Keratinocyte (primary cell): ENCODE data around the gene TLE1. TPM values are rescaled to one million over a fixed set of nuclear protein-coding genes. Genes with fewer than 3 reads are reported as not detected.

ENCODE experiments used
- DNase-seq: peaks from one replicate; pipeline ENCODE4 v3.0.0-alpha.2; 2011; ENCODE audit warnings: low read depth, missing footprints, low spot score
- FAIRE-seq: peaks from 2 replicates; lab custom pipeline; 2011; peaks lifted over from hg19 to GRCh38; lab: Jason Lieb, UNC
- H2AFZ ChIP-seq: 2 replicates; pipeline ENCODE4 v1.6.0; 2012; ENCODE audit warnings: low read length, control low read depth, inconsistent platforms; ENCODE audit not compliant: control insufficient read depth
- H3K27ac ChIP-seq: 2 replicates; pipeline ENCODE4 v1.5.1; 2011; ENCODE audit warnings: low read length; ENCODE audit not compliant: control insufficient read depth, insufficient read depth
- H3K27me3 ChIP-seq: 3 replicates; pipeline ENCODE4 v1.6.0; 2011; ENCODE audit warnings: low read length; ENCODE audit not compliant: control insufficient read depth, insufficient read depth; ENCODE audit errors: extremely low read depth
- H3K36me3 ChIP-seq, 2 experiments: 2 replicates in 1 of 2; 3 replicates in 1 of 2; pipeline ENCODE4 v1.5.1; 2011; ENCODE audit warnings: low read length in 2 of 2, mild to moderate bottlenecking in 1 of 2; ENCODE audit not compliant: control insufficient read depth in 2 of 2, insufficient read depth in 2 of 2; ENCODE audit errors: extremely low read depth in 1 of 2
- H3K4me1 ChIP-seq: 3 replicates; pipeline ENCODE4 v1.5.1; 2011; ENCODE audit warnings: low read length; ENCODE audit not compliant: control insufficient read depth, insufficient read depth; ENCODE audit errors: extremely low read depth
- H3K4me2 ChIP-seq: 3 replicates; pipeline ENCODE4 v1.6.0; 2011; ENCODE audit warnings: low read depth, low read length; ENCODE audit not compliant: control insufficient read depth, insufficient read depth; ENCODE audit errors: extremely low read depth
- H3K4me3 ChIP-seq, 3 experiments: fragments of 200-600 bp in 1 of 3; sonication (generic) in 1 of 3; 2 replicates in 2 of 3; 3 replicates in 1 of 3; pipeline ENCODE4 v1.5.1; 2011 to 2016; ENCODE audit warnings: low read length in 3 of 3, mild to moderate bottlenecking in 3 of 3, control low read depth in 2 of 3, inconsistent platforms in 1 of 3, low read depth in 1 of 3, mixed read lengths in 1 of 3, mixed run types in 1 of 3, moderate library complexity in 1 of 3; ENCODE audit not compliant: control insufficient read depth in 2 of 3, insufficient read depth in 2 of 3; ENCODE audit errors: extremely low read depth in 1 of 3
- H3K79me2 ChIP-seq: 2 replicates; pipeline ENCODE4 v1.6.0; 2012; ENCODE audit warnings: low read length; ENCODE audit not compliant: control insufficient read depth, insufficient read depth
- H3K9ac ChIP-seq: 3 replicates; pipeline ENCODE4 v1.6.0; 2011; ENCODE audit warnings: low read length; ENCODE audit not compliant: control insufficient read depth, insufficient read depth; ENCODE audit errors: extremely low read depth
- H3K9me1 ChIP-seq: 3 replicates; pipeline ENCODE4 v1.6.0; 2011; ENCODE audit warnings: low read length; ENCODE audit not compliant: control insufficient read depth, insufficient read depth; ENCODE audit errors: extremely low read depth
- H3K9me3 ChIP-seq: 2 replicates; pipeline ENCODE4 v1.5.1; 2012; ENCODE audit warnings: low read depth, low read length; ENCODE audit not compliant: control insufficient read depth
- H4K20me1 ChIP-seq: 3 replicates; pipeline ENCODE4 v1.6.0; 2011; ENCODE audit warnings: low read length; ENCODE audit not compliant: control insufficient read depth, insufficient read depth; ENCODE audit errors: extremely low read depth
- EZH2 ChIP-seq: IDR thresholded peaks from one replicate; pipeline ENCODE4 v1.6.1; 2012; ENCODE audit warnings: inconsistent platforms, mild to moderate bottlenecking, low read length, moderate library complexity
- dilution Hi-C: fragments of 300-500 bp; cut with MboI; formaldehyde crosslinking; loops from one replicate; pipeline ENCODE4 v1.7.0; 2020; ENCODE audit warnings: low sequenced_read_pairs; ENCODE audit not compliant: extremely low pct_ligation_motif_present
- polyA plus RNA-seq, 5 experiments: library from polyadenylated mRNA; depleted of rRNA in 3 of 5; stranded (reverse) in 3 of 5; stranded (forward) in 1 of 5; unstranded in 1 of 5; fragments of >200 nt; gene quantifications; 1 replicate in 1 of 5; 2 replicates in 3 of 5; 3 replicates in 1 of 5; pipeline versions ENCODE4 v1.2.1 to v1.2.3, GENCODE V29; 2011 to 2012; ENCODE audit warnings: missing spikeins in 2 of 5, low read depth in 1 of 5, low replicate concordance in 1 of 5
- TF ChIP-seq, protein P1 (sequence below), 3 experiments: IDR thresholded peaks in 1 of 3; conservative IDR thresholded peaks in 1 of 3; optimal IDR thresholded peaks in 1 of 3; 2 replicates in 2 of 3; 3 replicates in 1 of 3; pipeline versions ENCODE3 to v1.5.1; 2011; ENCODE audit warnings: low read length in 3 of 3, mild to moderate bottlenecking in 3 of 3, moderate library complexity in 2 of 3, control low read depth in 1 of 3, inconsistent platforms in 1 of 3; ENCODE audit not compliant: insufficient read depth in 2 of 3; ENCODE audit errors: extremely low read depth in 1 of 3

Gene TLE1
- polyA plus RNA-seq, 1 donor (not counting 4 experiments of a cell fraction or from before 2014, with no cell fraction given), result 29.6 TPM

DNA sequence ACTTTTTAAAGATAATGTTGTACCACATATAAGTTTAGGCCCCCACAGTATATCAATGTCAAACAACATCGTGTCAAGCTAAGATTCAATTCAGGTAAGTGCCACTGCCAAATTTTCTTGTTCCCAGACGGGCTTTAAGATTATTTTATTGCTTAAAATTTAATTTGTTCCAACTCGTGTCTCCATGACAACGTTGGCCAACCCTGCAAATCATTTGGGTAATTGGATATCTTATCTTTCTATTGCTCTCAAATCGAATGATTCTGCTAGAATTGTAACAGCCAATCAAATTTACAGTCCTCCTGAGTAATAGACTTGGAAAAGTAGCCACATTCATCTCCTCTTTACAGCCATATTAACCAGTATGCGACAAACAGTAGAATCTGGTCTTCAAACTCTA lies 19.5 kb downstream of the TLE1 start:
- no peak for TF ChIP-seq EZH2
- TF ChIP-seq, protein P1, sequence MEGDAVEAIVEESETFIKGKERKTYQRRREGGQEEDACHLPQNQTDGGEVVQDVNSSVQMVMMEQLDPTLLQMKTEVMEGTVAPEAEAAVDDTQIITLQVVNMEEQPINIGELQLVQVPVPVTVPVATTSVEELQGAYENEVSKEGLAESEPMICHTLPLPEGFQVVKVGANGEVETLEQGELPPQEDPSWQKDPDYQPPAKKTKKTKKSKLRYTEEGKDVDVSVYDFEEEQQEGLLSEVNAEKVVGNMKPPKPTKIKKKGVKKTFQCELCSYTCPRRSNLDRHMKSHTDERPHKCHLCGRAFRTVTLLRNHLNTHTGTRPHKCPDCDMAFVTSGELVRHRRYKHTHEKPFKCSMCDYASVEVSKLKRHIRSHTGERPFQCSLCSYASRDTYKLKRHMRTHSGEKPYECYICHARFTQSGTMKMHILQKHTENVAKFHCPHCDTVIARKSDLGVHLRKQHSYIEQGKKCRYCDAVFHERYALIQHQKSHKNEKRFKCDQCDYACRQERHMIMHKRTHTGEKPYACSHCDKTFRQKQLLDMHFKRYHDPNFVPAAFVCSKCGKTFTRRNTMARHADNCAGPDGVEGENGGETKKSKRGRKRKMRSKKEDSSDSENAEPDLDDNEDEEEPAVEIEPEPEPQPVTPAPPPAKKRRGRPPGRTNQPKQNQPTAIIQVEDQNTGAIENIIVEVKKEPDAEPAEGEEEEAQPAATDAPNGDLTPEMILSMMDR (optimal IDR thresholded peaks at IDR 0.05 in 1 of 3, IDR thresholded peaks at IDR 0.05 in 1 of 3, conservative IDR thresholded peaks at IDR 0.05 in 1 of 3; ENCODE audit: extremely low read depth in 1 of 3, insufficient read depth in 2 of 3, low read length in 3 of 3), result no peak
- Histone ChIP-seq H3K9me1 (peaks cover 2% of the 10 kb centered on the region), H3K4me2 (peak overlapping the region; percentile 20), H3K9ac (no peak overlapping the region), H3K79me2 (peaks cover 77% of the 10 kb centered on the region), H3K27ac (peak overlapping the region; percentile 12), H3K27me3 (no peaks in the 10 kb centered on the region), H3K9me3 (no peaks in the 10 kb centered on the region), H3K4me1 (peaks cover 16% of the 10 kb centered on the region), H4K20me1 (peaks cover 3% of the 10 kb centered on the region), H2AFZ (no peak overlapping the region), H3K4me3 (no peak overlapping the region), H3K36me3 (peaks cover 9 to 13% of the 10 kb centered on the region in 2 experiments)
- DNase-seq, result no peak
- dilution Hi-C loops, result no loop called here
- FAIRE-seq, result no peak

DNA sequence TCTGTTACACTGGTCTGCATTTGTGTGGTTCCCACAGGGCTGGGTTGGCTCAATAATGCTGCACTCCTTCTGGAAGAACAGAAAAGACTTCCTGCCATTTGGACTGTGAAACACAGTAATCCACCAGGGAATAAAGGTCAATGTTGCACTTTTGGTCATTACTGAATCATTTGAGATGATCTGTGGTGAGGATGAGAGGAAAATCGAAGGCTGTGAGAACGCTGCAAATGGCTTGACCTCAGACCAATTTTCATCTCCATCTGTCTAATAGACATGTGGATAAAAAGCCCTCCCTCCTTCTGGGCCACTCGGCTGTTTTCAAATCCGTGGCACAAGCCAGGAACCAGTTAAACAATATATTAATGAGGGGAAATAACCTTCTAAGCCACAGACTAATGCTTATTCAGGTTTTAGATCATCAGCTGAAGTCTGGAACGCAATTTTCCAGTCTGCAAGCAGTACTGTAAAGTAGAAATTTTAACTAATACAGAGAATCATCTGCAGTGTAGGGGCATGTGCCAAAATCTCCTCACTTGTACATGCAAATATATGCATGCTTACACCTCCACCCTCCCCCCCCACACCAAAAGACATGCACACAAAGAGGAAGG lies 20.2 kb downstream of the TLE1 start:
- peak overlapping the region; percentile 20 for H3K4me2 ChIP-seq
- dilution Hi-C loops, result no loop called here

More for the DNA sequence above, 20.2 kb downstream of the TLE1 start:
- Histone ChIP-seq H3K9ac (no peak overlapping the region), H4K20me1 (peaks cover 3% of the 10 kb centered on the region), H3K27ac (no peak overlapping the region), H3K4me1 (peaks cover 16% of the 10 kb centered on the region), H3K9me1 (peaks cover 2% of the 10 kb centered on the region), H3K36me3 (peaks cover 10 to 13% of the 10 kb centered on the region in 2 experiments), H3K79me2 (peaks cover 77% of the 10 kb centered on the region), H3K27me3 (no peaks in the 10 kb centered on the region), H3K9me3 (no peaks in the 10 kb centered on the region), H3K4me3 (no peak overlapping the region), H2AFZ (no peak overlapping the region)
- FAIRE-seq, result peak; percentile 34
- TF ChIP-seq EZH2, result no peak
- TF ChIP-seq, protein P1 (optimal IDR thresholded peaks at IDR 0.05 in 1 of 3, IDR thresholded peaks at IDR 0.05 in 1 of 3, conservative IDR thresholded peaks at IDR 0.05 in 1 of 3; ENCODE audit: extremely low read depth in 1 of 3, insufficient read depth in 2 of 3, low read length in 3 of 3), result no peak
- DNase-seq, result no peak
